ENCODE results near the gene PPIH.
A peak's percentile ranks its signal among the peaks of the same experiment; 100 is the strongest.

PPIH gene

DNA sequence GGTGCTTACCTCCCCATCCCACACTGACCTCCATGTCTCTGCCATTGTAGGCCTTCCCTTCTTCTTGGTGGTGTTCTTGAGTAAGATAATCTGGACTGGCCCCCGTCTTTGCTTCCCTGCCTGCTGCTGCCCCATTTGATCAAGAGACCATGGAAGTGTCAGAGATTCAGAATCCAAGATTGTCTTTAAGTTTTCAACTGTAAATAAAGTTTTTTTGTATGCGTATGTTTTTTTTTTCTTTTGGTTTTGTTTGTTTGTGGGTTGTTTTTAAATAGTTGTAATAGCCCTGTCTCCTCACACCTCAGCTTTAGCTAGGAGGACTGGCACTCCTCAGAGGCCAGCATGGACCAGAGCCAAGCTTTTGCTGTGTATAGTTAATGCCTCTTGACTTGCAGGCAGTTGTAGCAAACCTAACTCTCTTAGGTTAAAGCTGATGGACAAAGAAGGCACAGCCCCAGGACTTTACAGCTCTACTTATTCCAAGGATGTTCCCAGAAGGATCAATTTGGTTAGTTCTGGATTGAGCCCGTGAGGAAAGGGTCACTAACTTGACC, 18.4 kb downstream of the PPIH start:
- Histone ChIP-seq H3K27me3 (ENCODE audit: low read length) (no peaks in the 10 kb centered on the region), H4K20me1 (ENCODE audit: low read depth, low read length) (no peaks in the 10 kb centered on the region), H3K36me3 (ENCODE audit: low read length) (0 out of 2 replicates have a peak, but pooled peaks cover 6% of the 10 kb centered on the region), H3K9me2 (replicated peaks; ENCODE audit: insufficient read depth, low read length) (no peaks in the 10 kb centered on the region), H3K4me2 (ENCODE audit: low read depth, low read length, poor library complexity, severe bottlenecking) (no peak overlapping the region), H3K4me3 (ENCODE audit: insufficient read depth, low read length, poor library complexity, severe bottlenecking) (no peak overlapping the region), H2AFZ (ENCODE audit: low read depth, low read length, severe bottlenecking) (no peak overlapping the region), H3F3A (ENCODE audit: insufficient read depth) (peaks cover 9% of the 10 kb centered on the region; the same call in 1 of the 2 replicates), H3K27ac (ENCODE audit: low read depth, low read length) (no peak overlapping the region), H3K9ac (ENCODE audit: low read length) (no peak overlapping the region), H3K79me2 (ENCODE audit: insufficient read depth, low read length) (peaks cover 7% of the 10 kb centered on the region; the same call in 1 of the 2 replicates), H3K9me3 (ENCODE audit: insufficient read depth, low read length) (no peaks in the 10 kb centered on the region)
- TF ChIP-seq CTCF (IDR thresholded peaks at IDR 0.05; ENCODE audit: insufficient read depth, low read length, poor library complexity, severe bottlenecking) = no peak
- TF ChIP-seq EZH2phosphoT487 (conservative IDR thresholded peaks at IDR 0.05; ENCODE audit: low read length) = no peak

DNA sequence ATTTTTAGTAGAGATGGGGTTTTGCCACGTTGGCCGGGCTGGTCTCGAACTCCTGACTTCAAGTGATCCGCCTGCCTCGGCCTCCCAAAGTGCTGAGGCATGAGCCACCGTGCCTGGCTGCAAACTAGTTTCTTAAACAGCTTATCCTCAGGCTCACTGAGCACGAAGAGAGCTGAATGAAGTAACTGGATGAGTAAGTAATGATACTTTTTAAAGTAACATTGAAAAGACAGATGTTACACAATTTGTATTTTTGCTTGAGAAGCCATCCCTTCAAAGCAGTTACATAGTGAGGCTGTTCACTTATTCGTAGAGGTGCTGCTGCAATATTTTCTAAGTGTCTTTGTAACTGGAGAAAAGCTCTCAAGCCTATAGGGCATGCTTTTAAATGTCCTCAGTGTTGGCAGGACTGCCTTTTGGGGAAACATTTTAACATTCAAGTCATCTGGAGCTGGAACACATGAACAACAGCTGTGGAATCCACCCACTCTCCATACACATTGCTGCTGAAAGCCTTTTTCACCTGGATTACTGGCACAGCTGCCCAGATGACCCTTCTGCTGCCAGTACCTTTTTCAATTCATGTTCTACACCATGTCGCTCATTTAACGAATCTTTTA, 21.3 kb downstream of the PPIH start:
- H2AFZ ChIP-seq (ENCODE audit: low read depth, low read length, severe bottlenecking) = no peak overlapping the region
- no peak overlapping the region for H3K9ac ChIP-seq (ENCODE audit: low read length)
- H3K27me3 ChIP-seq (ENCODE audit: low read length) = no peaks in the 10 kb centered on the region
- H3K36me3 ChIP-seq (ENCODE audit: low read length) = peaks cover 20% of the 10 kb centered on the region
- peaks cover 12% of the 10 kb centered on the region for H4K20me1 ChIP-seq (ENCODE audit: low read depth, low read length)
- no peak overlapping the region for H3K27ac ChIP-seq (ENCODE audit: low read depth, low read length)
- peak overlapping the region; percentile 76 for H3K4me2 ChIP-seq (ENCODE audit: low read depth, low read length, poor library complexity, severe bottlenecking)
- peaks cover 9% of the 10 kb centered on the region; the same call in 1 of the 2 replicates for H3F3A ChIP-seq (ENCODE audit: insufficient read depth)
- H3K9me3 ChIP-seq (ENCODE audit: insufficient read depth, low read length) = no peaks in the 10 kb centered on the region
- TF ChIP-seq CTCF (IDR thresholded peaks at IDR 0.05; ENCODE audit: insufficient read depth, low read length, poor library complexity, severe bottlenecking) (no peak), EZH2phosphoT487 (conservative IDR thresholded peaks at IDR 0.05; ENCODE audit: low read length) (no peak)
- no peaks in the 10 kb centered on the region for H3K9me2 ChIP-seq (replicated peaks; ENCODE audit: insufficient read depth, low read length)
- no peak overlapping the region for H3K4me3 ChIP-seq (ENCODE audit: insufficient read depth, low read length, poor library complexity, severe bottlenecking)
- peaks cover 26% of the 10 kb centered on the region for H3K79me2 ChIP-seq (ENCODE audit: insufficient read depth, low read length)

DNA sequence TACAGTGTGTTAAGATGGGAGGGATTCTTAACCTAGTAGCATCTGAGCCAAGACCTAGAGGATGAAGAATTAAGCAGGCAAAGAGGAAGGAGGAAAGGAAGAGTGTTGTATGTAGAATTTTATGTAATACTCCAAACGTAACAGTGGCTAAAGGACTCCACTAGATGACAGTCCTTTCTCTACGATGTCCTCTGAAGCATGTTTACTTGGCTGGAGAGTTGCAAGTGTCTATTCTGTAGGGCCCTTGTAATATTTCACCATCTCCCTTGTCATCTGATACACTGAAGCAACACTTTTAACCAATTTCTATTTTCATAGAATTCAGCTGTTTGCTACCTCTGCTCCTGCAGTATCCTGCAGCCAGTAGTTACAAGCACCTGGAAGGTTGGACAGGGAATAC, 21.8 kb downstream of the PPIH start:
- peak overlapping the region; percentile 79 for H3K4me3 ChIP-seq (ENCODE audit: insufficient read depth, low read length, poor library complexity, severe bottlenecking)
- H3K9ac ChIP-seq (ENCODE audit: low read length) = peak overlapping the region; percentile 94; the same call in 1 of the 2 replicates
- H3K27me3 ChIP-seq (ENCODE audit: low read length) = no peaks in the 10 kb centered on the region
- peaks cover 20% of the 10 kb centered on the region for H3K36me3 ChIP-seq (ENCODE audit: low read length)
- peak overlapping the region; percentile 76 for H3K4me2 ChIP-seq (ENCODE audit: low read depth, low read length, poor library complexity, severe bottlenecking)
- no peaks in the 10 kb centered on the region for H3K9me2 ChIP-seq (replicated peaks; ENCODE audit: insufficient read depth, low read length)
- no peak overlapping the region for H3K27ac ChIP-seq (ENCODE audit: low read depth, low read length)
- peaks cover 9% of the 10 kb centered on the region; the same call in 1 of the 2 replicates for H3F3A ChIP-seq (ENCODE audit: insufficient read depth)
- no peaks in the 10 kb centered on the region for H3K9me3 ChIP-seq (ENCODE audit: insufficient read depth, low read length)
- H3K79me2 ChIP-seq (ENCODE audit: insufficient read depth, low read length) = peaks cover 32% of the 10 kb centered on the region
- H2AFZ ChIP-seq (ENCODE audit: low read depth, low read length, severe bottlenecking) = no peak overlapping the region
- TF ChIP-seq EZH2phosphoT487 (conservative IDR thresholded peaks at IDR 0.05; ENCODE audit: low read length) (no peak), CTCF (IDR thresholded peaks at IDR 0.05; ENCODE audit: insufficient read depth, low read length, poor library complexity, severe bottlenecking) (no peak)
- peaks cover 18% of the 10 kb centered on the region for H4K20me1 ChIP-seq (ENCODE audit: low read depth, low read length)

Data from SU-DHL-6 (cell line).